Breast epithelium (tissue), 3 donors: ENCODE results near the gene PPIC.

Source experiments
- CTCF ChIP-seq, 3 donors: fragments of 450-650 bp; IDR thresholded peaks; one replicate each; pipeline ENCODE4 v1.5.1; 2016 to 2017; ENCODE audit warnings: antibody characterized with exemption in 3 of 3, mild to moderate bottlenecking in 3 of 3, moderate library complexity in 3 of 3
- POLR2AphosphoS5 ChIP-seq, 3 donors: sonication (generic); formaldehyde crosslinking; IDR thresholded peaks; one replicate each; pipeline ENCODE4 v1.6.1; 2017; ENCODE audit warnings: antibody characterized with exemption in 3 of 3

- TF ChIP-seq CTCF (IDR thresholded peaks at IDR 0.05), result no peak
- no peak for TF ChIP-seq POLR2AphosphoS5 (IDR thresholded peaks at IDR 0.05)
Measured at GRCh38 chr5:122978068-122978467, 58.5 kb downstream of the PPIC start.
